Endothelial cell of umbilical vein (primary cell): Measurements from ENCODE around the gene DDX54.

Experiments
- EZH2 ChIP-seq: IDR thresholded peaks from 2 replicates; pipeline ENCODE4 v1.6.1; 2012; ENCODE audit warnings: borderline replicate concordance, low read depth, mild to moderate bottlenecking, moderate library complexity, low read length, inconsistent platforms; ENCODE audit not compliant: severe bottlenecking
- JUN ChIP-seq: IDR thresholded peaks from 2 replicates; pipeline ENCODE4 v1.6.1; 2011; ENCODE audit warnings: borderline replicate concordance, low read depth; ENCODE audit not compliant: insufficient read length, insufficient read depth
- POLR2AphosphoS5 ChIP-seq: IDR thresholded peaks from 2 replicates; pipeline ENCODE4 v1.6.1; 2012; ENCODE audit warnings: low read depth, mild to moderate bottlenecking, control low read depth, low read length, moderate library complexity; ENCODE audit not compliant: insufficient read depth
- TF ChIP-seq, protein P1 (sequence below), 2 donors: IDR thresholded peaks; 1 replicate in 1 of 2; 2 replicates in 1 of 2; pipeline ENCODE4 v1.5.1; 2011; ENCODE audit warnings: low read length in 2 of 2, mild to moderate bottlenecking in 2 of 2, moderate library complexity in 2 of 2, control low read depth in 1 of 2, inconsistent platforms in 1 of 2, low read depth in 1 of 2; ENCODE audit not compliant: insufficient read depth in 1 of 2; ENCODE audit errors: extremely low read depth in 1 of 2

DNA sequence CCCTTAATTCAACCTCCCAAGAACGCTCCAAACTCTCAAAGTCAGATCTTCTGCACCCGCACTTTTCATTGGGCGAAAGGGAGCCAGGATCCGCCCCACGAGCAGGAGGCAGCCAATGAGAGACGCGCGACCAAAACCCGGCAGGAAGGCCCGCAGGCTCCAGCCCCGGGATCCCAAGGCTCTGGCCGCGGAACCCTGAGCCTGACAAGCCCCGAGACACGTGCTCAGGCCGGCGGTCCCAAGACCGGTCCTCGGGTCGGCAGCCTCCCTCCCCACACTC, 438 bp downstream of the DDX54 start:
- TF ChIP-seq, protein P1, sequence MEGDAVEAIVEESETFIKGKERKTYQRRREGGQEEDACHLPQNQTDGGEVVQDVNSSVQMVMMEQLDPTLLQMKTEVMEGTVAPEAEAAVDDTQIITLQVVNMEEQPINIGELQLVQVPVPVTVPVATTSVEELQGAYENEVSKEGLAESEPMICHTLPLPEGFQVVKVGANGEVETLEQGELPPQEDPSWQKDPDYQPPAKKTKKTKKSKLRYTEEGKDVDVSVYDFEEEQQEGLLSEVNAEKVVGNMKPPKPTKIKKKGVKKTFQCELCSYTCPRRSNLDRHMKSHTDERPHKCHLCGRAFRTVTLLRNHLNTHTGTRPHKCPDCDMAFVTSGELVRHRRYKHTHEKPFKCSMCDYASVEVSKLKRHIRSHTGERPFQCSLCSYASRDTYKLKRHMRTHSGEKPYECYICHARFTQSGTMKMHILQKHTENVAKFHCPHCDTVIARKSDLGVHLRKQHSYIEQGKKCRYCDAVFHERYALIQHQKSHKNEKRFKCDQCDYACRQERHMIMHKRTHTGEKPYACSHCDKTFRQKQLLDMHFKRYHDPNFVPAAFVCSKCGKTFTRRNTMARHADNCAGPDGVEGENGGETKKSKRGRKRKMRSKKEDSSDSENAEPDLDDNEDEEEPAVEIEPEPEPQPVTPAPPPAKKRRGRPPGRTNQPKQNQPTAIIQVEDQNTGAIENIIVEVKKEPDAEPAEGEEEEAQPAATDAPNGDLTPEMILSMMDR (IDR thresholded peaks at IDR 0.05; ENCODE audit: extremely low read depth in 1 of 2, insufficient read depth in 1 of 2, low read depth in 1 of 2, low read length in 2 of 2) = no peak
- TF ChIP-seq POLR2AphosphoS5 (peak; percentile 65), EZH2 (no peak), JUN (no peak)
